Keratinocyte (primary cell): Measurements from ENCODE around the gene SOX8. TPM values are rescaled to one million over a fixed set of nuclear protein-coding genes. Genes with fewer than 3 reads are reported as not detected.

Experiments
- DNase-seq: peaks from one replicate; pipeline ENCODE4 v3.0.0-alpha.2; 2011; ENCODE audit warnings: low read depth, missing footprints, low spot score
- FAIRE-seq: peaks from 2 replicates; lab custom pipeline; 2011; peaks lifted over from hg19 to GRCh38; lab: Jason Lieb, UNC
- H2AFZ ChIP-seq: 2 replicates; pipeline ENCODE4 v1.6.0; 2012; ENCODE audit warnings: low read length, control low read depth, inconsistent platforms; ENCODE audit not compliant: control insufficient read depth
- H3K27ac ChIP-seq: 2 replicates; pipeline ENCODE4 v1.5.1; 2011; ENCODE audit warnings: low read length; ENCODE audit not compliant: control insufficient read depth, insufficient read depth
- H3K27me3 ChIP-seq: 3 replicates; pipeline ENCODE4 v1.6.0; 2011; ENCODE audit warnings: low read length; ENCODE audit not compliant: control insufficient read depth, insufficient read depth; ENCODE audit errors: extremely low read depth
- H3K36me3 ChIP-seq, 2 experiments: 2 replicates in 1 of 2; 3 replicates in 1 of 2; pipeline ENCODE4 v1.5.1; 2011; ENCODE audit warnings: low read length in 2 of 2, mild to moderate bottlenecking in 1 of 2; ENCODE audit not compliant: control insufficient read depth in 2 of 2, insufficient read depth in 2 of 2; ENCODE audit errors: extremely low read depth in 1 of 2
- H3K4me1 ChIP-seq: 3 replicates; pipeline ENCODE4 v1.5.1; 2011; ENCODE audit warnings: low read length; ENCODE audit not compliant: control insufficient read depth, insufficient read depth; ENCODE audit errors: extremely low read depth
- H3K4me2 ChIP-seq: 3 replicates; pipeline ENCODE4 v1.6.0; 2011; ENCODE audit warnings: low read depth, low read length; ENCODE audit not compliant: control insufficient read depth, insufficient read depth; ENCODE audit errors: extremely low read depth
- H3K4me3 ChIP-seq, 3 experiments: fragments of 200-600 bp in 1 of 3; sonication (generic) in 1 of 3; 2 replicates in 2 of 3; 3 replicates in 1 of 3; pipeline ENCODE4 v1.5.1; 2011 to 2016; ENCODE audit warnings: low read length in 3 of 3, mild to moderate bottlenecking in 3 of 3, control low read depth in 2 of 3, inconsistent platforms in 1 of 3, low read depth in 1 of 3, mixed read lengths in 1 of 3, mixed run types in 1 of 3, moderate library complexity in 1 of 3; ENCODE audit not compliant: control insufficient read depth in 2 of 3, insufficient read depth in 2 of 3; ENCODE audit errors: extremely low read depth in 1 of 3
- H3K79me2 ChIP-seq: 2 replicates; pipeline ENCODE4 v1.6.0; 2012; ENCODE audit warnings: low read length; ENCODE audit not compliant: control insufficient read depth, insufficient read depth
- H3K9ac ChIP-seq: 3 replicates; pipeline ENCODE4 v1.6.0; 2011; ENCODE audit warnings: low read length; ENCODE audit not compliant: control insufficient read depth, insufficient read depth; ENCODE audit errors: extremely low read depth
- H3K9me1 ChIP-seq: 3 replicates; pipeline ENCODE4 v1.6.0; 2011; ENCODE audit warnings: low read length; ENCODE audit not compliant: control insufficient read depth, insufficient read depth; ENCODE audit errors: extremely low read depth
- H3K9me3 ChIP-seq: 2 replicates; pipeline ENCODE4 v1.5.1; 2012; ENCODE audit warnings: low read depth, low read length; ENCODE audit not compliant: control insufficient read depth
- H4K20me1 ChIP-seq: 3 replicates; pipeline ENCODE4 v1.6.0; 2011; ENCODE audit warnings: low read length; ENCODE audit not compliant: control insufficient read depth, insufficient read depth; ENCODE audit errors: extremely low read depth
- CTCF ChIP-seq, 3 experiments: IDR thresholded peaks in 1 of 3; conservative IDR thresholded peaks in 1 of 3; optimal IDR thresholded peaks in 1 of 3; 2 replicates in 2 of 3; 3 replicates in 1 of 3; pipeline versions ENCODE3 to v1.5.1; 2011; ENCODE audit warnings: low read length in 3 of 3, mild to moderate bottlenecking in 3 of 3, moderate library complexity in 2 of 3, control low read depth in 1 of 3, inconsistent platforms in 1 of 3; ENCODE audit not compliant: insufficient read depth in 2 of 3; ENCODE audit errors: extremely low read depth in 1 of 3
- EZH2 ChIP-seq: IDR thresholded peaks from one replicate; pipeline ENCODE4 v1.6.1; 2012; ENCODE audit warnings: inconsistent platforms, mild to moderate bottlenecking, low read length, moderate library complexity
- dilution Hi-C: fragments of 300-500 bp; cut with MboI; formaldehyde crosslinking; loops from one replicate; pipeline ENCODE4 v1.7.0; 2020; ENCODE audit warnings: low sequenced_read_pairs; ENCODE audit not compliant: extremely low pct_ligation_motif_present
- polyA plus RNA-seq, 5 experiments: library from polyadenylated mRNA; depleted of rRNA in 3 of 5; stranded (reverse) in 3 of 5; stranded (forward) in 1 of 5; unstranded in 1 of 5; fragments of >200 nt; gene quantifications; 1 replicate in 1 of 5; 2 replicates in 3 of 5; 3 replicates in 1 of 5; pipeline versions ENCODE4 v1.2.1 to v1.2.3, GENCODE V29; 2011 to 2012; ENCODE audit warnings: missing spikeins in 2 of 5, low read depth in 1 of 5, low replicate concordance in 1 of 5

Gene SOX8
- polyA plus RNA-seq, 1 donor (not counting 4 experiments of a cell fraction or from before 2014, with no cell fraction given): 0.03 TPM

- H3K4me2 ChIP-seq: no peak overlapping the region
- no peak overlapping the region for H2AFZ ChIP-seq
- H4K20me1 ChIP-seq: no peaks in the 10 kb centered on the region
- no peak overlapping the region for H3K4me3 ChIP-seq
- peaks cover 54% of the 10 kb centered on the region for H3K27me3 ChIP-seq
- TF ChIP-seq EZH2: no peak
- TF ChIP-seq CTCF (optimal IDR thresholded peaks at IDR 0.05 in 1 of 3, IDR thresholded peaks at IDR 0.05 in 1 of 3, conservative IDR thresholded peaks at IDR 0.05 in 1 of 3; ENCODE audit: extremely low read depth in 1 of 3, insufficient read depth in 2 of 3, low read length in 3 of 3): no peak
- H3K9ac ChIP-seq: no peak overlapping the region
- no peak overlapping the region for H3K27ac ChIP-seq
- H3K36me3 ChIP-seq: no peaks in the 10 kb centered on the region
- dilution Hi-C loops: no loop called here
- H3K9me1 ChIP-seq: no peaks in the 10 kb centered on the region
- DNase-seq: no peak
- FAIRE-seq: no peak
- H3K79me2 ChIP-seq: no peaks in the 10 kb centered on the region
- H3K4me1 ChIP-seq: no peaks in the 10 kb centered on the region
- H3K9me3 ChIP-seq: no peaks in the 10 kb centered on the region
These were observed 4.8 kb downstream of the SOX8 start for GRCh38 chr16:986411-986810.

GRCh38 chr16:986925-987582 is 5.5 kb downstream of the SOX8 start:
- TF ChIP-seq EZH2 (no peak), CTCF (optimal IDR thresholded peaks at IDR 0.05 in 1 of 3, IDR thresholded peaks at IDR 0.05 in 1 of 3, conservative IDR thresholded peaks at IDR 0.05 in 1 of 3; ENCODE audit: extremely low read depth in 1 of 3, insufficient read depth in 2 of 3, low read length in 3 of 3) (no peak)
- H3K79me2 ChIP-seq: no peaks in the 10 kb centered on the region
- no peak overlapping the region for H3K27ac ChIP-seq
- no peak for FAIRE-seq
- no peak overlapping the region for H3K4me2 ChIP-seq
- no peaks in the 10 kb centered on the region for H3K9me3 ChIP-seq
- no peak overlapping the region for H3K4me3 ChIP-seq
- dilution Hi-C loops: no loop called here
- peaks cover 51% of the 10 kb centered on the region for H3K27me3 ChIP-seq
- H3K36me3 ChIP-seq: no peaks in the 10 kb centered on the region
- no peaks in the 10 kb centered on the region for H3K4me1 ChIP-seq
- no peaks in the 10 kb centered on the region for H3K9me1 ChIP-seq
- H2AFZ ChIP-seq: no peak overlapping the region
- no peaks in the 10 kb centered on the region for H4K20me1 ChIP-seq
- H3K9ac ChIP-seq: no peak overlapping the region
- DNase-seq: no peak
